ENCODE data around the gene PRPF6.

PRPF6 gene

GRCh38 chr20:63933646-63934045 is 47.3 kb upstream of the PRPF6 start:
- Histone ChIP-seq H3F3A (ENCODE audit: control insufficient read depth, insufficient read depth) (0 out of 2 replicates have a peak, but pooled peaks cover 3% of the 10 kb centered on the region), H4K20me1 (ENCODE audit: control insufficient read depth, insufficient read depth, low read depth, low read length) (no peaks in the 10 kb centered on the region), H3K79me2 (ENCODE audit: control insufficient read depth, low read length) (0 out of 2 replicates have a peak, but pooled peaks cover 4% of the 10 kb centered on the region), H3K9me3 (ENCODE audit: control insufficient read depth, insufficient read depth, low read length) (no peaks in the 10 kb centered on the region), H3K4me1 (ENCODE audit: control insufficient read depth, low read length) (no peaks in the 10 kb centered on the region), H3K27ac (ENCODE audit: low read depth, low read length) (no peak overlapping the region), H3K9me2 (replicated peaks; ENCODE audit: control insufficient read depth, low read length) (no peaks in the 10 kb centered on the region), H3K4me2 (ENCODE audit: low read length) (no peak overlapping the region), H3K4me3 (ENCODE audit: low read length) (no peak overlapping the region), H3K36me3 (ENCODE audit: control insufficient read depth, low read length) (peaks cover 54% of the 10 kb centered on the region), H3K27me3 (ENCODE audit: control insufficient read depth, low read length) (no peaks in the 10 kb centered on the region)
- no peak for TF ChIP-seq EZH2phosphoT487 (IDR thresholded peaks at IDR 0.05; ENCODE audit: borderline replicate concordance, low read length)
- no peak for TF ChIP-seq CTCF (IDR thresholded peaks at IDR 0.05; ENCODE audit: low read depth, low read length, poor library complexity, severe bottlenecking)

GRCh38 chr20:63934271-63935068 is 46.5 kb upstream of the PRPF6 start:
- Histone ChIP-seq H3K9me2 (replicated peaks; ENCODE audit: control insufficient read depth, low read length) (no peaks in the 10 kb centered on the region), H3K27me3 (ENCODE audit: control insufficient read depth, low read length) (no peaks in the 10 kb centered on the region), H3K36me3 (ENCODE audit: control insufficient read depth, low read length) (peaks cover 57% of the 10 kb centered on the region), H3K4me1 (ENCODE audit: control insufficient read depth, low read length) (no peaks in the 10 kb centered on the region), H3K79me2 (ENCODE audit: control insufficient read depth, low read length) (0 out of 2 replicates have a peak, but pooled peaks cover 4% of the 10 kb centered on the region), H3K9me3 (ENCODE audit: control insufficient read depth, insufficient read depth, low read length) (no peaks in the 10 kb centered on the region), H4K20me1 (ENCODE audit: control insufficient read depth, insufficient read depth, low read depth, low read length) (no peaks in the 10 kb centered on the region), H3F3A (ENCODE audit: control insufficient read depth, insufficient read depth) (0 out of 2 replicates have a peak, but pooled peaks cover 3% of the 10 kb centered on the region), H3K27ac (ENCODE audit: low read depth, low read length) (no peak overlapping the region), H3K4me3 (ENCODE audit: low read length) (no peak overlapping the region), H3K4me2 (ENCODE audit: low read length) (no peak overlapping the region)
- TF ChIP-seq EZH2phosphoT487 (IDR thresholded peaks at IDR 0.05; ENCODE audit: borderline replicate concordance, low read length) (no peak), CTCF (IDR thresholded peaks at IDR 0.05; ENCODE audit: low read depth, low read length, poor library complexity, severe bottlenecking) (no peak)

DNA sequence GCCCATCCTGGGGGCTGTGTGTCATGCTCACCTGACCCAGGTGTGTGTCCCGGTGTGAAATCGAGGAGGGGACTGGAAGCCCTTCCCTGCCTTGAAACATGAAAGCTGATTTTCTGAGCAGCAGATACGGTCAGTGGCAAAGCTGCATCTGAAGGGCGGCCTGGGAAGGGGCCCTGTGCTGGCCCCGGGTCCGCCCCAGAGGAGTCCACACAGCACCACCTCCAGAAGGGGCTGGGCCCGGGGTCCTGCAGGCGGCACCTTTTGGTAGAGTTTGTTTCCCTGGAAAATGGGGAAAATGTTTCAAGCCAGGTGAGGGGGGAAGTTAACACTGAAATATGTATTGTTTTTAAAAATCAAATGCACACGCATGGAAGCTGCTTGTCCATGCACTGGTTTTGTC is 45.5 kb upstream of the PRPF6 start:
- Histone ChIP-seq H3K4me2 (ENCODE audit: low read length) (no peak overlapping the region), H3K27me3 (ENCODE audit: control insufficient read depth, low read length) (no peaks in the 10 kb centered on the region), H3K79me2 (ENCODE audit: control insufficient read depth, low read length) (peaks cover 4% of the 10 kb centered on the region; the same call in 1 of the 2 replicates), H4K20me1 (ENCODE audit: control insufficient read depth, insufficient read depth, low read depth, low read length) (no peaks in the 10 kb centered on the region), H3K36me3 (ENCODE audit: control insufficient read depth, low read length) (peaks cover 59% of the 10 kb centered on the region), H3K4me3 (ENCODE audit: low read length) (no peak overlapping the region), H3F3A (ENCODE audit: control insufficient read depth, insufficient read depth) (0 out of 2 replicates have a peak, but pooled peaks cover 3% of the 10 kb centered on the region), H3K9me3 (ENCODE audit: control insufficient read depth, insufficient read depth, low read length) (no peaks in the 10 kb centered on the region), H3K27ac (ENCODE audit: low read depth, low read length) (no peak overlapping the region), H3K9me2 (replicated peaks; ENCODE audit: control insufficient read depth, low read length) (no peaks in the 10 kb centered on the region), H3K4me1 (ENCODE audit: control insufficient read depth, low read length) (no peaks in the 10 kb centered on the region)
- no peak for TF ChIP-seq CTCF (IDR thresholded peaks at IDR 0.05; ENCODE audit: low read depth, low read length, poor library complexity, severe bottlenecking)
- no peak for TF ChIP-seq EZH2phosphoT487 (IDR thresholded peaks at IDR 0.05; ENCODE audit: borderline replicate concordance, low read length)
